GM19328 (cell line): ENCODE data around the gene PNPLA8.

Source experiments
- ATAC-seq: cut with Tn5 transposase; IDR thresholded peaks from one replicate; pipeline ENCODE4 v1.9.1; 2021; ENCODE audit warnings: mild to moderate bottlenecking, moderate library complexity; ENCODE audit not compliant: unreplicated experiment

Gene PNPLA8

DNA sequence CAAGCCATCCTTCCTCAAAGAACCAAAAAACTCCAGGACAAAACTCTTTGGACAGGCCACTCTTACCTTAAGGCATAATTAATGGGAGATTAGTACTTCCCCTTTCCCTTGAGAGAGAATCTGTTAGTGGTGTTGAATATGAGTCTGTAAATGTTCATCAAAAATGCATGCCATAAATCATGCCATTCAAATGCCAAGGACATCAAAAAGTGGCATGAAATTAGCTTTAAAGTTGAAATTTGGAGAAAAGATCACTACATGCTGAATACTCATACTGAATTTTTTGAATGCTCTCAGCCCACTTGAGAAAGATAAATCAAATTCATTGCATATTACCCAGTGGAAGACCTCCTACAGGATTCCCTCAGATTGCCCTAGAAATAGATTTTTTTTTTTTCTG, 76.4 kb downstream of the PNPLA8 start:
- ATAC-seq = no peak

- no peak for ATAC-seq
Measured at GRCh38 chr7:108448584-108449505, 77.1 kb downstream of the PNPLA8 start.

DNA sequence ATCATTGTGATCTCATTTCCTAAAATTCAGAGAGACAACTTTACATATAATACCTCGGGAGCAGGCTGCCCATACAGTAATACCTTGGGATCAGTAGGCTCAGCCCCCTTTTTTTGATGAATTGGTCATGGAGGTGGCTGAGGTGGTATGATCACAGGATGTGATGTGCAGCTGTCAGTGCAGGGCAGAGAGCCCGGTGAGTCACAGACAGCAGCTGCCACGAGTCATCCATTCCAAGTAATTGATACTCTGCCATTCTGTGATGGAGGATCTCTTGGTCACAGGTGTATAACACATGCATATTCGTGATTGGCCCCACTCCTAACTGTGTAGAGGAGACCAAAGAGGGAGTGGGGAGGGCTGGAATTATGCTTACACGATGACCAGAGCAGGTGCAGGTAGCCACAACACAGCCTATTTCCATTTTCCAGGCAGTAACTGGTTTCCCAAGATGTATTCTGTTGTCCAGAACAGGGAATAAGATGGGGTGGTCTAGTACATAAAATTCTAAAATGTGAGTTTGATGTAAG, 83.8 kb downstream of the PNPLA8 start:
- no peak for ATAC-seq

DNA sequence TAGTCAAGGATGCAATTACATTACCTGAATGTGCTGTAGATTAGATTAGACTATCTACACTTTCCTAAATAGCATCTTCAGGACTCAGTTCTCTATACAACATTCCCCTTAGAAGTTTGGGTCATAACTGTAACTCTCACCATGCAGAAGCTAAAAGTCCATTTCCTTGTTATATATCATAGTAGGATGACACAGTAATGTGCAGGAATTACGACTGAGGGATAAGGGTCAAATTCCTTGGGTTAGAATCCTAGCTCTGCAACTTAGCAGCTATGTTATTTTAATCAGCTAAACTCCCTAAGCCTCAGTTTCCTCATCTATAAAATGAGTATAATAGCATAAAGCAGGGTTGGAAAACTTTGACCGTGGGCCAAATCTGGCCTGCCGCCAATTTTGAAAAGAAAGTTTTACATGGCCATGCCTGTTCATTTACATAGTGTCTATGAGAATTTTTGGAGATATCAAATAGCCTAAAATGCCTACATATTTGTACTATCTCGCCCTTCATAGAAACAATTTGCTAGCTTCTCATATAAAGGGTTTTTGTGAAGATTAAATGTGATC, 84.5 kb downstream of the PNPLA8 start:
- ATAC-seq = no peak

GRCh38 chr7:108440613-108441012, 85.3 kb downstream of the PNPLA8 start:
- ATAC-seq = no peak

DNA sequence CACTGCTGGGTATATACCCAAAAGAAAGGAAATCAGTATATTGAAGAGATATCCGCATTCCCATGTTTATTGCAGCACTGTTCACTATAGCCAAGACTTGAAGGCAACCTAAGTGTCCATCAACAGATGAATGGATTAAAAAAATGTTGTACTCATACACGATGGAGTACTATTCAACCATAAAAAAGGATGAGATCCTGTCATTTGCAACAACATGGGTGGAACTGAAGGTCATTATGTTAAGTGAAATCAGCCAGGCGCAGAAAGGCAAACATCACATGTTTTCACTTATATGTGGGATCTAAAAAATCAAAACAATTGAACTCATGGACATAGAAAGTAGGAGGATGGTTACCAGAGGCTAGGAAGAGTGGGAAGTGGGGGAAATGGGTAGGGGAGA, 89.0 kb downstream of the PNPLA8 start:
- ATAC-seq = no peak

DNA sequence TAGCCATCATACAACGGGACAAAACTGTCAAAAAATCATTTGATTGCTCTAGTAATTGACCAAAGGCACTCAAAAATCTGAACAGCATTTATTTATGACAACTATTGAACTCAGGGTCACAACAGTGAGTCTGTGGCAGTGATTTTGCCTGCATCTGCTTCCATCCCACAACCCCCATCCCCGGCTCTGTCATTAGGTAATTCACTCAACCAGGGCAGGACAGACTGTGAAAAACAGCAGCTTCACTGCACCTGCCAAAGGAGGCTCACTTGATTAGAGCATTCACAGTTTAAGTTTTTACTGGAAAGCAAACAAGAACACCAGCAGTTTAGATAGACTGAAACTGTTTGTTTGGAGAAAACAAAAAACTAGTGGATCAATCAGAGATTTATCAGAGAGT, 91.9 kb downstream of the PNPLA8 start:
- no peak for ATAC-seq

- no peak for ATAC-seq
Measured at GRCh38 chr7:108431099-108431498, 94.8 kb downstream of the PNPLA8 start.

- no peak for ATAC-seq
Measured at GRCh38 chr7:108430664-108431063, 95.3 kb downstream of the PNPLA8 start.

DNA sequence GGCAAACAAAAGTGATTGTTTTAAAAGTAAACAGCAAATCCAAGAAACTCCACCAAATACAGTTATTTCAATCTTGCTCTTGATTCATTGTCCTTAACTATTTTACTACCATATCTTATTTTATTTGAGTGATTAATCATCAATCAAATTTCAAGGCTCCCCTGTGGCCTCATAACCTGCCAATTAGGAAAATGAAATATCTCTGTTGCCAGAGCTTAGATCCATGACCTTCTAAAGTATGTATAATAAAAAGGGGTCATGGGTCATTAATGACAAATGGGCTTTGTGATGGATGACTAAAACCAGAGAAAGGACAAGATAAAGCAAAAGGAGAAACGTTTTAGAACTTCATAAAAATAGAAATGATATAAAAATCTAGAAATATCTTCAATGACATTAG, 98.2 kb downstream of the PNPLA8 start:
- no peak for ATAC-seq

- no peak for ATAC-seq
Measured at GRCh38 chr7:108425714-108426275, 100.1 kb downstream of the PNPLA8 start.

DNA sequence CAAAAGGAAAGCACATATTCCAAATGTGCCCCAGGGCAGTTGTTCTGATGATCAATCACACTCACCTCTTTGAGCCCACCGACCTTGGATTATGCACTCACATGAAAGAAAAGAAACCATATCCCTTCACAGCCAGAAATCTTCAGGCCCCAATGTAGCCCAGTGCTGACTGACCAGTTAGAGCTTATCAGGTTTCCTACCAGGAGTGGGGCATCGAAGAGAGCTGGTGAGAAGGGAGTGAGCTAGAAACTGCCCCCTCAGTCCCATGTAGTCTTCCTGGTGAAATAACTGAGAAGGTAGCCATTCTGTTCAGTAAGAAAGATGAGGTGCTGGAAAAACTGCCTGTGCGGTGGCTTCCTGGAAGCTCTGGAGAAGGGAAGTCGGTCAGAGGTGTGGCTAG, 101.9 kb downstream of the PNPLA8 start:
- ATAC-seq = no peak

DNA sequence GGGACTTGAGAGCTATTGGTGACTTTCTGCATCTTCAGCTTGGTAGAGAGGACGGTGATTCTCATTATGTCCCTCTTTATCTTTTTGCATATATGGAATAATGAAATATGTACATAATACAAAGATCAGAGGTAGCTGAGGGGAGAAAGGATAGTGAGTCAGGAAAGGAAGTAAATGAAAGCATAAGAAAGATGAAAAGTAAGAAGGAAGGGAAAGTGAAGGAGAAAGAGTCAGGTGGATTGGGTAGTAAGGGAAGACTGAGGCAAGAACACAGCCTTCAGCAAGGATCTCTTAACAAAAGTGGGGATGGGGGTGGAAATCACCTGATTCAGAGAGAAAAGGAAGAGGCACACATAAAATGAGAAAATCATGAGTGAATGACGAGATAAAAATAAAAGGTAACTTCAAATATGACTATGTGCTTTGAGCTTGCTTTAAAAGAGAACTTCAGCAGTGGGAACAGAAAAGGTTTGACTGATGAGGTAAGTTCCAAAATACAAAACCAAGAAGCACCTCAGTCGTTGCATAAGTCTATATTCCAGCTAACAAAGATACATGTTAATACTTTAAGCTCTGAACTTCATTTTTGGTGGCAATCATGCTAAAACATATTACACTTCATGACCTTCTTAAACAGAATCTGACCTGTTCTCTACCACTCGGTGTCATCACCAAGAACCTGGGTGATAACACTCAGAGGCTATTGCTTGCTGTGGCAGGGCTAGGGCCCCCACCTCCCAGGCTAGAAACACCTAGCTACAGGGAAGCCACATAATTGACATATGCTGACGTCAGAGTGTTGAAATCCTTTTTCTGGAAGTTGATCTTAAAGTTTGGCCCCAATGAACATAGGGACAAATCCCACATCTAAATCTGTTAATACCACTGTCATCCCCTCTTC, 102.6 kb downstream of the PNPLA8 start:
- ATAC-seq = no peak

DNA sequence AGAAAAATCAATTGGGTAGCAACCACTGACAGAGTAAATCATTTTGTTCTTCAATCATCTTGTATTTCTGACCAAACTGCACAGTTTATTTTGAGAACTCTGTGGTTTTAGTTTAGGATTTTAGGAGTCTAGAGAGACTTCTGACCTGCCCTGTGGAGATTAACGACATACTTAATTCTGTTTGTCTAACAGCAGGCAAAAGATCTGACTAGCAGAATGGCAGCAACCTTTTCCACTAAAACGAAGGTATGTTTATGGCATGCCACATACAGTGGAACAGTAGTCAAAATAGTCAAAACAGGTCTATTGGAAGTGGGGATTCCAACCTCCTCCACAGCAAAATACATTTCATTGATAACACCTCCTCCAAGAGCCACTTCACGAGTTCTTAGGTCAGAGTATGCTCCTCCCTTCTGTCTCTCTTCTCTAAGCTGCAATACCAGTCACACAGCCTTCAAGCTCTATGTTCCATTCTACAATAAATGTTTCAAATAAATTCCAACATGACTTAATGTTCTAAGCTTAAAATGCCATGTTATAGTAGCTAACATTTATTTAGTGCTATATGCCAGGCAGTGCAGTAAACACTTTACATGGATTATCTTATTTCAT, 104.1 kb downstream of the PNPLA8 start:
- ATAC-seq = no peak
